T-helper 2 cell treated with Interferon-gamma antibody and Interleukin-4, amounts not matched to agents 100 ng/mL and 5 ng/mL, for 36 hours (primary cell): ENCODE measurements around the gene FBXW12. TPM values are rescaled to one million over a fixed set of nuclear protein-coding genes. Genes with fewer than 3 reads are reported as not detected.

Experiments
- intact Hi-C: fragments of 100-400 bp; cut with micrococcal nuclease; formaldehyde crosslinking; loops from one replicate; pipeline ENCODE4 v1.15.1; 2023
- total RNA-seq: library from RNA; stranded (reverse); gene quantifications from 2 replicates; pipeline ENCODE4 v1.2.3, GENCODE V29; 2022

FBXW12 gene
- total RNA-seq, 1 donor from 2014 or later = not detected

DNA sequence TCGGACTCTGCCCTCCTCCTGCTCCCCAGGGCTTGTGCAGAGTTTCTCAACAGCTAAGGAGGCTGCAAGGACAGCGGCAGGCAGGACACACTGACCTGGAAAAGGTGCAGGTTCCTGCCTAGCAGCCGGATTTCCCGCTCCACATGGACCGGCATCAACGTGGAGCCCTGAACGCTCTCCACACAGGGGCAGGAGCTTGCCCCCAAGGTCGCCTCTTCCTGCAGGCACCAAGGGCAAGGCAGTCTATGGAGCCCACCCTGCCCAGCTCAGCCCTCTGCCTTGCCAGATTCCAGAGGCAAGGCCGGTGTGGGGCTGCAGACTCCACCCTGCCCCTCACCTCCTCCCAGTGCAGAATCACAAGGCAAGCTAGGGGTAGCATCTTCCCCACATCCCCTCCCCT lies 47.1 kb downstream of the FBXW12 start:
- intact Hi-C loops = no loop called here

DNA sequence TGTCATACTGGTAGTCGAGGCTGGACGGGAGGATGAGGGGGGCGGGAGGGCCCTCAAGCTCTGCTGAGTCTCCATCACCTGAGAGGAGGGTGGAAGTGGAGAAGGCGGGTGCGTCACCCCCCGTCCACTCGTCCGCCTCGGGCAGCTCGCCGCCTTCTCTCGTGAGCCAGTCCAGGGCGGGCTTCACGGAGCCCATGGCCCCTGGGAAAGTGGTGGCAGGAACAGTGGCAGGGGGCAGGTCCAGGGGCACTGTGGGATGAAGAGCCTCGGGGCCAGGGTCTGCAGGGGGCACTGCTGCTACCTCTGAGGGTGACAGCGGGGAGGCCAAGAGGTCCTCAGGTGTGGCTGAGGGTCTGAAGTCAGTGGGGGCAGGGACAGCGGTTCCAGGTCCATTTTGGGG lies 47.6 kb downstream of the FBXW12 start:
- intact Hi-C loops = no loop called here

DNA sequence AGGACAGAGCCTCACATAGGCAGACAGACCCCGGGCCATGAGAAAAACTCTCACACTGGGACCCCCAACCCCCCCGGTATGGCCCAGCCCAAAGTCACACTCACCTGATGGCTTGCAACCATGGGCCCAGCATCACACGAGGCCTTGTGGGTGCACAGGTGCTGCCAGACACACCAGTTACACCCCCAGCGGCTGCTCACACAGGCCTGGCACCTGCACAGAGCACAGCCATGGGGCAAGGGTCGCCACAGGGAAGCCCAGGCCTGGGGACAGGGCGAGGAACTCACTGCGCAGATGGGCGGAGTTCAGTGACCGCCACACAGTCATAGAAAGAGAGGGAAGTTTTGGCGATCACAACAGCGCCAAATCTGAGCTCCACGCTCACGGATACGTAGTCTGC lies 48.5 kb downstream of the FBXW12 start:
- intact Hi-C loops = no loop called here

DNA sequence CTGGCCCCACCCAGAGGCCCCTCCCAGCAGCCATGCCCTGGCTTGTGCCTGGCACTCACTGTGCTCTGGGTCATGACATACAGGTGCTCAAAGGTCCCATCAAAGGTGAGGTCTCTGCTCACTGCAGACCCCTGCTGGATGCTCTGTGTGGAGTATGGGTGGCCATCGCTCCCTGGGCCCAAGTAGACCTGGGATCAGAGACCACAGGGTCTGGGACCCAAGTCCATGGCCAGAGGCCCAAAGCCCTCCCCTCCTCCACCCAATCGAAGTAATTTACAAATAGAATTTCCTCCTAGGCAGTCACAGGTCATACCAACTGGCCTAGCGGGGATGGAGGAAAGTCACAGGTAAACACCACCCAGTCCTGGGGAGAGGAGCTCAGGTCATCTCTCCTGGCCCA lies 50.3 kb downstream of the FBXW12 start:
- intact Hi-C loops = no loop called here

DNA sequence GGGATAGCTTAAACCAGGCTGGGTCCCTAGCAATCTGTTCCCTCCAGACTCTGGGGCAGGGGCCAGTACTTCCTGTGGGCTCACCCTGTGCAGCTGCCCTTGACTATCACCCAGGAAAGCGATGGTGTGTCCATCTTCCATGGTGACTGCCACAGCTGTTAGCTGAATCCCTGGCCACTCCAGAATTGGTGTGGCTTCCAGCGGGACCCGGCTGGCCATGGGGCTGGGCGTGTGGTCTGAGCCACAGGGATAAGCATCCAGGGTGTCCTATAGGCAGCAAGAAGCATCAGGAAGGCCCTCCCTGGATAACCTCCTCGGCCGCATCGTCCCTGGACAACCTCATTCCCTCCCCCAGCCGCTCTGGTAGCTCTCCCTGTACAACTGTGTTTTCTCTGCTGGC lies 50.7 kb downstream of the FBXW12 start:
- intact Hi-C loops = no loop called here

DNA sequence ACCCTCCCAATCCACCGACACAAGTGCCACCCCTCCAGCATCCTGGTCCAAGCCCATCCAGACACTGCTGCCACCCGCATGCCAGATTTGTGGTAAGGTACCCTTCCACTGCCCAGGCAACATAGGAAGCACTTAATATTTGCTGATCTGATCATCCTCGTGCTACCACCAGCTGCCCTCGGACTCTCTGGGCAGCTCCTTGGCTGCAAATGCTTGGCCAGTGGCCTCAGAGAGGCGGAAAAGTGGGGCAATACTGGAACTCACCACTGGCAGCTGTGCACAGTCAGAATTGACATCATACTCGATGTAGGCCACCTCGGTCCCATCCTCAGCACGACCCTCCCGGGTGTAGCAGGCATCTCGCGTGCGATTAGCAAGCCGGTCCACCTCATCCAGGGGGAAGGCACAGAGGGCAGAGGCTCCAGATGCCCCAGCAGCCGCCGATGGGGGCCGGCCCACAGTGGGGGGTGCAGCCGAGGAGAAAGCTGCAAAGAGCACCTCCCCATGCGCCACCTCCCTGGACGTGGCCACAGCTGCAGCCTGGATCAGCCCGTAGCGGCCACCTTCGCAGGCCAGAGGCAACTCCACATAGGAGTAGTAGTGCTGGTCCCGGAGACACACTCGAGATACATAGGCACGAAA lies 51.3 kb downstream of the FBXW12 start:
- intact Hi-C loops = no loop called here

DNA sequence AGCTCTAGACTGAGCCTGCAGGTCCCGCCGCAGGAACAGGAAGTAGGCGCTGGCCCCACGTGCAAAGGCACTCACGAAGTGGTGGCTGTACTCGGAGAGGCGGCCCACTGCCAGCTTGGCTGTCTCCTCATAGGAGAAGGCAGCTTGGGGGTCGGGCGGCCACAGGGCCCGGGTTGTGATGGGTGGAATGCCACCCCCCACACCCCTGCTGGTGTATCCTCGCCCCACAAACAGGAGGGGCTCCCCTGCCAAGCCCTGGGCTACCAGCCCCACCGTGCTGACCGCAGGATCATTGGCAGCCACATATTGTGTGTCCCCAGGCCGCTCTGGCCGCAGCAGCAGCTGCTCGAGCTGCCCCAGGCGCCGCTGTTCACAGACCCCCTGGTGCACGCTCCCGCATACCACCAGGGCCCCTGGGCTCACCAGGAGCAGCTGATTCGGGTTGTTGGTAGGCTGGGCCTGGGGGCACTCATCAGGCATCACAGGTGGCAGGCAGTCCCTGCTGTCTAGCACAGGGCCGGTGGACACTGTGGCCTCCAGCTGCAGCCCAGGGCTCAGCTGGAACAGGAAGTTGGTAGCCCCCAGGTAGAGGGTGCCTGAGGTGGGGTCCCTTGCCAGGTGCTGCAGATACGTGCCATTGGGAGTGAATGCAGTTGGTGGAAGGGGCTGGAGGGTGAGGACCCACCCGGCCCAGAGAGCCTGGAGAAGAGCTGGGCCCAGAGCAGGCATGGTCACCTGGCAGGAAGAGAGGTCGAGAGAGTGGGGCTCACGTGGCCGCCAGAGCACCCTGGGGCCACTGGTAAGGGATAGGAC lies 52.1 kb downstream of the FBXW12 start:
- intact Hi-C loops = no loop called here

DNA sequence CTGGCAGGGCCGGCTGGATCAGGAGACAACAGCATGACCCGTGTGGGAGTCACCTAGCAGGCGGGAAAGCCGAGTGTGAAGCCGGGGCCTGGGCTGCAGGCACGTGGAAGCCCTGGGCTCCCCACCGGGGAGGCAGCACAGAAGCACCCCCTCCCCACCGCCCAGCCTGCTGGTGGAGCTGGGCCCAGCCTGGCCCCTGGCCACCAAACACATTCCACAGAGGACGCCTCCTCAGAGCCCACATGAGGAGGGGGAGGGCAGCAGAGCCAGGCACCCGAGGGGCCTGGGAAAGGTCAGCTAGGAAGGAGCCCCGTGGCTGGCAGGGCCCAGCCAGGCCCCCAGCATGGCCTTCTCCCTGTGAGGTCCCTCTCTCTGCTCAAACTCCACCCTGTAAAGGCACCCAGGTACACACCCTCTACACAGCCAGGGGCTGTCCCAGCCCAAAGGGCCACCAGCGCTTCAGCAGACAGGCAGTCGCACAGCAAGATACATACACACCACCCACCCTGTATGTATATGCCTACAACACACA lies 53.3 kb downstream of the FBXW12 start:
- intact Hi-C loops = no loop called here

DNA sequence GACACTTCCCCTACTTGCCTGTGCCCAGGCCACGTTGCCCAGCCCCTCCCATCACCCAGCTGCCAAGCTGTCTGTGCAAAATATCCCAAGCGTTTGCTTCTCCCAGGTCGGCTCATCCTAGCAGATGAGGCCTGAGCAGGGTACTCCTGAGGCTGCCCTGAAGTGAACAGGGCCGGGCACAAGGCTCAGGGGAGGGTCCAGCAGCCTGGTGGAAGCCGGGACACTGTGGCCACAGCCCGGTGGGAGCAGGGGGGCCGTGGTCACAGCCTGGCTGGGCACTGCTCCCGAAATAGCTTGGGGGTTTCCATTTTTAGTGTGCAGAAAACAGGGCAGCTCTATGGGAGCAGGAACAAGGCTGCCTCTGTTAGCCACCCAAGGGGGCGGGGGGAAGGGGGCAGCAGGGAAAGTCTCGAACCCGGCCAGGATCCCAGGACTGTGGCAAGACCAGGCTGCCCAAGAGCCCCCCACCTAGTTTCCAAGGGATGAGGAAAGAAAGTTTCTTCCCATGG lies 54.4 kb downstream of the FBXW12 start:
- intact Hi-C loops = no loop called here

DNA sequence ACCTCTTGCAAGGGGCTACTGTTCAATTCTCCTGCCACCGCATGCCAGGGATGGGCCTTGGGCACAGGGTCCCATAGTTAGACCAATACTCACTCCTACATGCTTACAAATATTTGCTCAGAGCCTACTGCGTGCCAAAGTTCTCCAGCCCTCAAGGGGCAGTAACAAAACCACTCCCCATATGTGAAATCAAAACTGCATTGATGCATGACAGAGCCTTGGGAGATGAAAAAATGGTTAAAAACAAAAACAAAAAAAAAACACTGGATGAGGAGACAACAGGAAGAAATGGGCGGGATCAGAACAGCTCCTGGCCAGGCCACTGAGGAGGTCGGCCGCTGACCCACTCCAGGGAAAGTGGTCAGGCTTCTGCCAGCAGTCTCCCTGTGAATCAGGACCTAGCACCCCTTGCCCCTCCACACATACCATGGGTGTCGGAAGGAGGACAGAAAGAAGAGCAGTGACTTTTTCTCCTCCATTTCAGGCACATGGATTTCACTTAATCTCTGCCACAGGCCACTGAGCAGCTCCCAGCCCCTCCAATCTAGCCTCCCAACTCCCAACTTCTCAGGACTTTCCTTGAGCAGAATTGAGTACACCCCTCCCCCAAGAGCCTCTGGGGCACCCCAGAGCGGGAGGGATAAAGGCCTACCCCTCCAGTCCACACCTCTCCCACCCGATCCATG lies 55.1 kb downstream of the FBXW12 start:
- intact Hi-C loops = no loop called here

DNA sequence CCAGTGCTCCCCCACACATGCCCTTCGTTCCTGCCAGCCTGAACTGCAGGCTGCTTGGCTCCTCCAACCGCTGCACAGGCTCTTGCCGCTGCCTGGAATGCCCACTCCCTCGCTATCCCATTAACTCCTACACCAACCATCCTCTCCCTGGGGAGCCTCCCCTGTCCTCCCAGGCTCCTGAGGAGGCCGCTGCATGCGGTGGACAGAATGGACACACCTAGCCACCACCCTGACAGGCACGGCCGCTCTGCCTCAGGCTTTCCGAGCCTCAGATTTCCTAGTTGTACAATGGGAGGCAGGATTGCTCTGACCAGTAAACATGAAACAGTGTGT lies 55.6 kb downstream of the FBXW12 start:
- intact Hi-C loops = no loop called here

DNA sequence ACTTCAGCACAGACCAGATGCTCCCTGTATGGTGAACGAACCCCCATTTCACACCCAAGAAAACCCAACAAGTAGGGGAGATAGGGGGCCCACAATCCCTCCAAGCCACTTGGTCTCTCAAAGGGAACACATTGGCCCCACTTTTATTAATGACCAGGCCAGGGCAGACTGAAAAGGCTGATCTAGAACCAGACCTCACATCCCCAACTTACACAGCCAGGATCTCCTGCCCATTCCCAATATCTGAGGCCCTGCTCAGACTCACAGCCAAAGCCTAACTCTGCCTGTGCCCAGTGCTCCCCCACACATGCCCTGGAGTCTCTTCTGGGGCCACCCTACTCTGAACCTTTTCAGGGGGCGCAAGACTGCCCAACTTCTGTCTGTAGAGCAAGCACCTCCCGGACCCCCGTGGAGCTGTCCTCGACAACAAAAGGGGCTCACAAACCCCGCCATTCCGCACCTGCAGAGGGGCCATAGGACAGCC lies 56.1 kb downstream of the FBXW12 start:
- intact Hi-C loops = no loop called here

DNA sequence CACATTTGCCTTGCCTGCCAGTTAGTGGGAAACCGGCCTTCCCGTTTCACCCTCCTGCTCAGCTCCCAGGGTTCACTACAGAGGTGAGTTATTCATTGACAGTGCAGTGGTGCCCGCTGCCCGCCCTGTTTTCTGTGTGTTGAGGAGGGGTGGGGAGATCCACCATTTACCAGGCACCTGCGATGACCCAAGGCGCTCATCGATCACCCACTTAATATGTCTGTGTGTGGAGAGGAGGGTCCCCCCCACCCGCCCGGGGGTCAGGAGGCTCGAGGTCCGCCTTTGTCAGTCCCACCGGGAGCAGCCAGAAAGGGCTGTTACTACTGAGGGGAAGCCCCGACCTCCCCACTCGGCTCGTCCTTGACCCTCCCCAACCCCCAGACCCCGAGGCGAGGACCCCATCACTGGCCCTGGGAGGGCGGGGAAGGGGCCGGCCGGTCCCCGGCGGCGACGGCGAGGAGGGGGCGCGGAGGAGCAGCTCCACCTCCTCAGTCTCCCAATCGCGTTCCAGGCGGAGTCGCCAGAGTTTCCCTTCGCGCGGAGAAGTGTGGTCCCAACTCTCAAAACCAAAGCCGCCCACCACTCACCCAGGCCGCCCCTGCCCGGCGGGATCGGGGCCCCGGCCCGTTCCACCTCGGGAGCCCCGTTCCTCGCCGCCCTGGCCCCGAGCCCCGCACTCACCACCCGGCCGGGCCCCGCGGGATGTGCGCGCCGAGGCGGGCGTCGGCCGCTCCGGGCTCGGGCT lies 56.7 kb downstream of the FBXW12 start:
- intact Hi-C loops = no loop called here

DNA sequence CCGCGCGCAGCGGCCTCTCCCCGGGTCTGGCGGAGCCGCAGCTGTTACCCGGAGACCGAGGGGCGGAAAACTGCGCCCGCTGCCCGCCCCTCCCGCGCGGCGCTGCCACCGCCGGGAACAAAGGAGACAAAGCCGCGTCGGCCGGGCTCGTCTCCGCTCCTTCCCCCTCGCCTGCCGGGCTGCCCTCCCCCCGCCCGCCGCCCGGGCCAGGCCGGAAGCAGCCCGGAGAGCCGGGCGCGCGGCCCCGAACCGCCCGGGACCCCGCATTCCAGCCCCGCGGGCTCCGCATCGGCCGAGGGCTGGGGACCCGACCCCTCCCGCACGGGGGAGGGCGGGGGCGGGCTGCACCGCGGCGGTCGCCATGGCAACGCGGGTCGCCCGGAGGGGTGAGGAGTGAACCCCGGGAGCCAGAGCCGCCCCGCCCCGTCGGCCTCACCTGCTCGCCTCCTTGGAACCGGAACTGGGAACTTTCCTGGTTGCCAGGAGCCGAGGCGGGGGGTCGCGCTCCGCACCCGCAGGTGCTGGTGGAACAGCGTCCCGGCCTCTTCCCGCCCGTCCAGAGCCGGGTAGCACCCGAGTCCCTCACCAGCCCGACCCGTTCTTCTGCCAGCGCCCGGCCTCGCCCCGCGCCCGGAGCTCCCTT lies 57.4 kb downstream of the FBXW12 start:
- intact Hi-C loops = no loop called here

DNA sequence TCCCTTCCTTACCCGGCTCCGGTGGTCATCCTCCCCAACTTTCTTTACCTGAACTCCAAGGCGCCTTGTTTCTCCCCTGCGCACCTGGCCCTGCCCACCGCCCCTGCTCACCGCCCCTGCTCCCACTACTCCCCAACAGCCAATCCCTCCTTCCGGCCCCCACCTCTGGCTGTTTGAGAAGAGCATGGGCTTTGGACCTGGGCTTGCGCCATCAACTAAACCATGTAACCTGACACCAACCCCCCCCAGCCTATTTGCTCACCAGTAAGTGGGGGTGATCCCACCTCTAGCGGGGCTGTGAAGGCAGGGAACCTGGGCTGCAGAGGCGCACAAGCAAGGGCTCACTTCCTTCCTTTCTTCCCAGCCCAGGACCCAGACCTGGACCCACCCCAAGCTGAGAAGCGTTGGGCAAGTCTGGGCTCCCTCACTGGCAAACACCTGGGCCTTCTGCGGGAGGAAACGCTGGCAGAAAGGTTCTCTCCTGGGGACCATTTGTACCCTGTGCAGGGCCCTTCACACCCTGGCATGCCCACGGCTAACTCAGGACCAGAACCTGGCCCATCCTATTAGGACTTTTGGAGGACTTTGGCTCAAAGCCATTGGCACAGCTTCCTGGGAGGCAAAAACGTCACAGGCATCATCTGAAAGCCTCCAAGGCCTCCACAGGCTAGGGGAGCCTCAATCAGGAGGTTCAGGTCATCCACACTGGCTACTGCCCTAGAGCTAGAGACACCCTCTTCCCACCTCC lies 58.1 kb downstream of the FBXW12 start, which contains the start of gene PLXNB1:
Gene PLXNB1 (minus strand): TSS at position 127 of the 748 bp plus-strand sequence. CDS start 5,475 bp downstream, outside the sequence.
- intact Hi-C loops = no loop called here

DNA sequence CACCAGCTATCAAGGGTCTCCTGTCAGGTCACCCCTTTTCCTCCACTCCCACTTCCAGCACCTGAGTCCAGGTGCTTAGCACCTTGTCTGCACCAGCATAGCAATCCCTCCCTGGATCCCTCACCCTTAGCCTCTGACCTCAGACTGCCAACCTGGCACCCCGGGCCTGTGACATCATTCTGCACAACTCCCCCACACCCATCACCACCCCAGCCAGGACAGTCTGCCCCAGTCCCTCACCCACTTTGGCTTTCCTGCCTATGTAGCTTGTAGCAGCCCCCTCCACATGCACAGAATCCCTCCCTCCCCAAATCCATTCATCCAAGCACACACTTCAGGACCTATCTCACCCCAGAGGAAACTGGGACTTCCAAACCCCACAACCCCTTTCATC lies 58.7 kb downstream of the FBXW12 start:
- intact Hi-C loops = no loop called here

DNA sequence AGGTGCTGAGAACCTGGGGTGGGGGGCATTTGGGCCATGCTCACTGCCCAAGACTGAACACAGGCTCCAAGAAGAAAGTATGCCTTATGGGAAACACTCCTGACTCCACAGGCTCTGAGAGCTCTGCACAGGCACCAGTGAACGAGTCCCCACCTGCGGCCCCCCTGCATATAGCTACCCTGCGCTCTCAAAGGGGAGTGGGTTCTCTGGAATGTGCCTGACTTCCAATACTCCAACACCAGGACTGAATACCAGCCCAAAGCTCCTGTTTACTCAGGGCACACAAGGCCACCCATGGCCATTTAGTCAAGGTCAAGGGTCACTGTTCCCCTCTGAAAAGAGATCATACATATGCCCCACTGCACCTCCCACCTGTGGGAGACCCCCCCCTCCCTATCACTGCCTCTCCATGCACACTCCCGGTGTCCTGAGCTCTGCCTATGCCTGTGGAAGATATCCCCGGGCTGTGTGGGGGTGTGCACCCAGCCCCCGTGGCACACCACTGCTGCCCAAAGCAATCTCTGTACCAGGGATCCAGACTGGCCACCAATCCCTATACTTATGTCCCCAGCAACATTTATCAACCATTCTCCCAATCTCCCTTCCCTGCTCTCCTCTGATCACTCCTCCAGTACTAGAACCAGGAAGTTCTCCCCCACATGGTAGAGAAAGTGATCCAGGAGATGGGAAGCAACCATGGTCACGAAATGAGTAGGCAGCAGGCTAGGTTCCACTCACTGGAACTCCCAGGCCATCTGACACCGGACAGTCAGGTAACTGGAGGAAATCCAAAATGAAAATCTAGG lies 59.4 kb downstream of the FBXW12 start:
- intact Hi-C loops = no loop called here

DNA sequence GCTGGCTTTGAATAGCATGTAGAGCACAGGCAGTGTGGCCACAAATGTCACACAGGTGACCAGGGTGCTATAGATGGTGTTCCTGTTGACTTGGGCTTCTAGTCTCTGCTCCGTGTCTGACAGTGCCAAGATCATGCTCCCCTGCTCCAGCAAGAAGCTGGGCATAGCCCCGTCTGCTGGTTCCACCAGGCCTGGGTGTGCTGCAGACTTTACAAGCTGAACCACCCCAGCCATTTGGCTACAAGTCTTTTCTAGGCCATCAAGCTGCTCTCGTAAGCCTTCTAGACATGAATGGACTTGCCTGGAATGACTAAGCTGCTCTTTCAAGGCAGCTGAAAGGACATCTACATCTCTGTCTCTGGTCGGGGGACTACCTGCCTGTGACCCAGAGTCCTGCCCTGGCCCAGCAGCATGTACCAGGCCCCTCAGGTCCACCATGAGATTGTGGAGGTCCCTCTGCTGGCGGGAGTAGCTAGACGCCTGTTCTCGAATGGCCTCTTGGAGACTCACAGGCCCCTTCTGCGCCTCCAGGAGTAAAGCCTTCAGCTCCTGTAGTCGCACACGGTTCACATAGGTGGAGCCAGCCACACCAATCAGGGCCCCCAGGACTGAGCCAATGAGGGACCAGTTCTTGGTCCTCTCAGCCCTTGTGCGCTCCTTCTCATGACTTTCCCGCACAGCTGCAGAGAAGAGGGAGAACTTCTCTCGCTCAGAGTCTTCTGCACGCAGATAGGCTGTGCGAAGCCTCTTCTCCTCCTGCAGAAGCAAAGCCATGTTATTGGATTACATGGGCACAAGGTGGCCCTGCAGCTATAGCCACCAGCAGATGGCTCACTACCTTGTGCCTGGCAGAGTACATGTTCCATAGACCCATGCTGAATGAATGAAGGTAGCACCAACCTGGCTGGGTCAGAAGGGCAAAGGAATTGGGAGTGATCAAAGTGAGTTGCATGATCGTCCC lies 60.7 kb downstream of the FBXW12 start:
- intact Hi-C loops = no loop called here
